ENCODE data around the gene CASQ2.

Gene CASQ2

DNA sequence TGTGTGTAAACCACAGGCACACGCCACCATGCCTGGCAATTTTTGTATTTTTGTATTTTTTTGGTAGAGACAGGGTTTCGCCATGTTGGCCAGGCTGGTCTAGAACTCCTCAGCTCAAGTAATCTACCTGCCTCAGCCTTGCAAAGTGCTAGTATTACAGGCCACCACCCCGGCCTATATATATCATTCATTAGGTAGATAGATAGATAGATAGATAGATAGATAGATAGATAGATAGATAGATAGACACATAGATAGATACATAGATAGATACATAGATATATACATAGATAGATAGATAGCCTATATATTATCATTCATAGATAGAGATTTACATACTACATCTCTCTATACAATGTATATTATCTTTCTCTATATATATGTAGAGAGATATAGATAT lies 80.8 kb downstream of the CASQ2 start:
- no peak for DNase-seq

DNA sequence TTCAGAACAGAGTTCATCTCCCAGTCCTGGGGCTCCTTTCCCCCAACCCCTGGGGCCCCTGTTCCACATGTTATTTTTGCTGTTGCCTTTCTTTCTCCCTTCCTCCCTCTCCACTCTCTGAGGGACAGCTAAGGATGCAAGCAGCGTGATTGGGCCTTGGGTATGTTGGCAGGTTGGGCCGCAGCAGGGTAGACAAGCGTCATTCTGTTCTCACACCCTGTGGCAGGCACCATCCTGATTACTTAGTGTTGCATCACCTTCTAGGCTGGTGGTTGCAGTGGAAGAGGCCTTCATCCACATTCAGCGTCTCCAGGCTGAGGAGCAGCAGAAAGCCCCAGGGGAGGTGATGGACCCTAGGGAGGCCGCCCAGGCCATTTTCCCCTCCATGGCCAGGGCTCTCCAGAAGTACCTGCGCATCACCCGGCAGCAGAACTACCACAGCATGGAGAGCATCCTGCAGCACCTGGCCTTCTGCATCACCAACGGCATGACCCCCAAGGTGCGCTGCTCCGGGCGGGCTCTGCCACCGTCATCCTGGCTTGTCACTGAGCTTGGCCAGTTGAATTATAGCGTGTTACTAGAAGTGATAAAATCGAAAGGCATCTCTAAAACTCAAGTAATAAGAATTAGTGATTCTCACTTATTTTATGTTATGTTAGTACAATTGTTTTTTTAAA lies 83.3 kb downstream of the CASQ2 start:
- no peak for DNase-seq

DNA sequence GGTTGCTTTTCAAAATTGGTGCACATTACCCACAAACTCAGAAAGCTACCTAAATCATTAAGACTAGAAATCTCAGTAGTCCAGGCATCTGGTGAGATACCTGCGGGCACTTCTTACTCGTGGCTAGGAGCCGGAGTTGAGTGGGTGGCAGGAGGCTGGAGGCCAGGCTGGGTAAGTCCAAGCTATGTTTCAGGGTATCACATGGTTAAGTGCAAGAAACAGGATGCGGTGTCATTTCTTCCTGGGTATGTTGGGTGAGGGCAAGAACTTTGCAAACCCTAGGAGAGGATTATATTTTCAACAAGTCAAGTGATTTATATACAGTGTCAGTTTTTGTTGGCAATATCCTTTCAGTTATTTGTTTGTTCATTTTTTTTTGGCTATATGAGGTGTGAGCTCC lies 85.7 kb downstream of the CASQ2 start:
- no peak for DNase-seq

DNA sequence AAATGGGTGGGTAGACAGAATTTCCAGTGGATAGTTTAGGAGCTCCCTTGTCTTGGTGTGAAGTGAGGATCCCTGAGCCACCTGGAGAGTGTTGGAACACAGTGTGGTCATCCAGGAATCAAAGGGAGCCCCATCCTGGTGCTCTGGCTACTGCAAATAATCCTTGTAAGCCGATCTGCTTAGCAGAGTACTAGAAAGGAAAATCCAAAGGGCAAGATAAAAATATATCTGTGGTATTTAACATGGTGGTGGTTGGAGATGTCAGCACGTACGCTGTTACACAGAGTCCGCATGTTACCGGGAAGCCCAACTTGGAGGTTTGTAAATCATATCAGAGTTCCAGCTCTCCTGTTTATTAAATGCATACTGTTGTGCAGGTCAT lies 87.8 kb downstream of the CASQ2 start:
- peak; percentile 32 for DNase-seq

DNA sequence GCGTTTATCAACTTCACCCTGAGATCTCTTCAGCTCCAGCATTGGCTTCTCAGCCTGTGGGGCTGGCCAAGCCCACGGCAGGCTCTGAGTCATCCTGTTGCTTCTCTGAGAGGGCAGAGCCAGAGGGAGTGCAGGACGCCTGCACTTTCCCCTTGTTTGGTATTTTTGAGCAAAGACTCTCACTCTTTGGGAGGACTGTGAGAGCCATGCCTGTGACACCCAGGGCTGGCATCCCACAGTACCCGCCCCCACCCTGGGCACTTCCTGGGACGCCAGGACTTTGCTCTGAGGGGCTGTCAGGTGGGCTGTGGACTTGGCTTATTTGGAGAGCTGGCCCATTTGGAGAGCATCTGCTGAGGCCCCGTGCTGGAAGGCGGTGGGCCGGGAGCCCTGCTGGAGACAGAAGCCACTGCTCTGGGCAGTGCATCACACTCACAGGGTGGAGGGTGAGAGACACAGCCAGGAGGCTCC lies 89.3 kb downstream of the CASQ2 start:
- no peak for DNase-seq

DNA sequence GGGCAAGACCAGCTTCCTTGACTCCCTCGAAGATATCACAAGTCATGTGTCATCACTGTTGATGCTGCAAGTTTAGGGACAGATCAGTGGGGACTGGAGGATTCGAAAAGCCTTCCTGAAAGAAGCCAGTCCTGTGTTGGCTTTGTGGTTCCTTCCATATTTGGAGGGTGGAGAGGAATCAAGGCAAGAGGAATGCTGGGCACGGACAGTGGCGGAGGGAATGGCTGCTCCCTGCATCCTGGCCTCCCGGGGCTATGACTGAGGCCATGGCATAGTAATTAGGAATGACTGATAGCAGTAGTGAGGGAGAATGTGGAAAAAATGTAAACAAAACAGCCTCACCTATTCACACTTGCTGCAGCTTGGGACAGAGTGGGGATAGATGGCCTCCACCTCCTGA lies 90.4 kb downstream of the CASQ2 start:
- no peak for DNase-seq

DNA sequence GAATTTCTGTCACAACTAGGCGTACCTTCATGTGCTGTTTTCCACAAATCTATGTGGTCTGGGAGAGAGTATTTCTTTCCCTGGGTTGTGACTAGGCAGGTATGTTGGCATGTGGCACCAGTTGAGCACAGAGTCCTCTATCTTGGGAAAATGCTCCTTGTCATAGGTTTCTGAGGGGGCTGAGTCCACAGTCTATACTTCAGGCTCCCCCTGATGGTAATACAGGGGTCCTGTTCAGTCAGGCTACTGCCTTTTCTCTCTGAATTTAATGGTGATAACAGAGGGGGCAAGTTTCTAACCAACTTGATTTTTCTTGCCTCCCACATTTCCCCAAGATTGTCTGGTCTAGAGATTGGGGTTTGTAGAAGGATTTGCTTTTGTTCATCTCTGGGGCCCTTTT lies 90.9 kb downstream of the CASQ2 start:
- DNase-seq, result peak; percentile 3

DNA sequence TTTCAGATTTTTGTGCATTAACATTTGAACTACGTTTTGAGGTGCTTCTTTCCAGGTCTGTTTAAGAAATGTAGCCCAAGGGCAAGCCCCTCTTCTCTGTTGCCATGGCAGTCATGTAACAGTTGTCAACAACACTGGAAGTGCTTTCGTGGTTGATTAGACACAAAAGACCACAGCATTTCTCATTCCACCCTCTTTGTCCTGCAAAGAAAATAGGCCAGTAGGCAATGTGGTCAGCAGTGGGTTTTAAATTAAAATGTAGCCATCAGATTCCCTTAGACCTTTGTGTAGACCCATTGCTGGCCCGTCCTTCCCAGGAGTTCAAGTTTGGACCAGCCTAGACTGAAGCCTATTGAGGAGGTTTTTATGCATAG lies 91.3 kb downstream of the CASQ2 start:
- no peak for DNase-seq

DNA sequence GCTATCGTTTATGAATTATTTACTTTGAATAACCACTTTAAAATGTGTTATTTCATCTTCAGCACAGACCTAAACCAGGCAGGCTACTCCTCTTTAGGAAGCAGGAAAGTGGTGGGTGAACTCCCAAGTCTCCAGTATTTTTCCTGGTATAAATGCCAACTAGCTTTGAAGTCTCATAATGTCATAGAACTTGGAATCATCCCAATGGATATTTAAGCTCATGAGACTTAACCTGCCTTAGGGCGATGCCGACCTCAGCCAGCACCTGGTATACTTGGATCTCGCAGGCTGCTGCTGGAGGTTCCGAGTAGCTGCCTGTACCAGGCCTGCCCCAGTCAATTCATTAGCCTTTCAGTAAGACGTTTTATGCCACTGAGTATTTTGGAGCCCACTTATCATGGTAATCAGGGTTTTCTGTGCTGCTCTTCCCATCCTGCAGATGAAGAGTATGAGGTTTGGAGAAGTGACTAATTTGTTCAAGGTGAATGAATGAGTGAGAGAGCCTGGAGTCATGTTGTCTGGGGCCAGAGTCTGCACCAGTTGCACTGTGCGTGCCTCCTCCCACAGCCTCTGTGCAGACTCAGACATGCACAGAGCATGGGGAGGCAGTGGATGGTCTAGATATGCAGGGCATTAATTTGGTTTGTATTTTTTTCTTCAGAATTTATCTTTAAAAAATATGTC lies 91.9 kb downstream of the CASQ2 start:
- no peak for DNase-seq

DNA sequence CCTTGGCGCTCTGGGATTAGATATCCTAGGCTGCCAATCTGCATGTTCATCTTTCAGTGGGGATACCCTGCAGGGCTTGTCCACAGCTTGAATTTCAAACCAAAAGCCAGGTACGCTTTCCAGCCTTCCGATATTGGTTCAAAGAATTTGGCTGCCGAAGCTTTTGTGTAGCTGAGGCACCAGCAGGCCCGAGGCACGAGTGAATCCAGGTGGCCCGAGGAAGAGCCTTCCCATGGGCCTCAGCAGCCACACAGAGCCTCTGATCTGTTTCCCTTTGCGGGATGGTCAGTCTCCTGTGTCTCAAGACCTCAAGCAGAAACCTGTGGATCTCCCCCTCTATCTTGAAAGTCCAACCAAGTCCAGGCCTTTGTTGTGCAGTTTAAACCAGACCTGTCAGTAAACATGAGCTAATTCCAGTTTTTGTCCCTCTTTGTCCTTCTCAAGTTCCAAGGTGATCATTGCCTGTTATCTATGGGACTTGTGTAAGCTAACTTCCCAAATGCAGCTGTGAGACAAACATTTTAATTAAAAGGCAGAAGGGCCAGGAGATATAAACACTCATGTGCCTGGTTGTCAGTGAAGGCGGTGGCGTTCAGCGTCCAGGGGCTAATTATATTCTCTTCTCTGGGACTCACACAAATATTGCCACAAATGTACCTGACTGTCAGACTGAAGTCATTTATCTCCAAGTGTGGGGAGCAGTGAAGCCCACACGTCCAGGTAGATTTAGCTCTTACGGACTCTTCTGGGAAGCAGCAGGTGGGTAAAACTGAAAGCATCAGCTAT lies 96.1 kb downstream of the CASQ2 start:
- no peak for DNase-seq

DNA sequence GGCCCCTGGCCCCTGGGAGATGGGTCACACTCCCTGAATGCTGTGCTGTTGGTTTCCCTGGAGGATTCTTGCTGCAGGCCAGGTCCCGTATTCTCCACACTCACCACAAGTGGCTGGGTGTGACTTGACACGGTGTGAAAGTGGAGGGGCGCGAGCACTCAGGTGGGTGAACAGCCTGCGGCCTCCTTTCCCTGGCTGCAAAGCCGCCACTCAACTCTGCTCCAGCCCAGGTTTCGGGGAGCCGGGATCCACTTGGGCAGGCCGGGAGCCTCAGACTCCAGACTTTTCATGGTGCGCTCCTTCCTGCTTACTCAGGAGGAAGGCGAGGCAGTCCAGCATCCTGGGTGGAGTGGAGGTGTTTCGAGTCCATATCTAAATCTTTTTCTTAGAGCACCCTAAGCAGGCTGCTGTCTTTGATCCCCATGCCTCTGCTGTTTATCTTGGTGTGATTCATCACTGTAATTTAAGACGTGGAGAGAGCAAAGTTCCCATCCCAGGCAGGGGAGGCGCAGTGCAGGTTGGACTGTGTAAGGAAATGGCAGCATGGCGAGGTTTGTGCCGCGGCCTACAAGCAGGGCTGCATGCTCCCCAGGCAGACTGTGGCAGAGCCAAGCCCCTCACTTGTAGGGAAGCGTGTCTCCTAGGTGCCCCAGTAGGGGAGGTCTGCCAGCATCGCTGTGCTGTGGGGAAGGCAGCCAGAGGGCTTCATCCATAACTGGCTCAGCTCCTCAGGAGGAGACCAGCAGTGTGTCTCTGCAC lies 97.2 kb downstream of the CASQ2 start:
- DNase-seq, result no peak

DNA sequence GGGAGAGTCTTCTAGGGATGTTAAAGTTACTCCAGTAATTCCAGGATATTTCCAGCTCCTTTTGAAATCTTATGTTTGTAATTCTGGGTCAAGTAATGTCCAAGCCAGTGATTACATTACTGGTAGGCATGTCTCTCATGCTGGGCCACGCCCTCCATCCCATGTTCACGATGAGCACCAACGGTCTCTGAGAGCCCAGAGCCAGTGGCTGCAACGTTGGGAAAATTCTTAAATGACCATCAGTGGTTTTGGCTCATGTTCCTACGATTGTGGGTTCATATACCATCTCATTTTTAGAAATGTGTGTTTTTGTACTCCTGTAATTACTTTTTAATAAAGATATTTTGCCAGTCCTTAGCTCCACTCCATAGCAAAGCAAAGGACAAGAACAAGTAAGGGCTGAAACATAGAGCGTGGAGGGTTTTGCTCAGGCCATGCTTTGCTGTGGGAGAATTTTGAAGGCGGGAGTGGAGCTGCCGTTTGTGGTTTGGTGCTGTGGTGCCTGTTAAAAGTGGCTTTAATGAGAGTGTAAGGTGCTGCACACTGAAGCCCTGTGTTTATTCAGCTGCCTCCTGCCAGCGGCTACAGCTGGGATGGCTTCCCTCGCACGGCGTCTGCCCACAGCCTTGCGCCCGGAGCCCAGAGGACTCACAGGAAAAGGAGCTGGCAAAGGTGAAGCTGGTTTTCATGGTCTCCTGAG lies 97.9 kb downstream of the CASQ2 start:
- no peak for DNase-seq

DNA sequence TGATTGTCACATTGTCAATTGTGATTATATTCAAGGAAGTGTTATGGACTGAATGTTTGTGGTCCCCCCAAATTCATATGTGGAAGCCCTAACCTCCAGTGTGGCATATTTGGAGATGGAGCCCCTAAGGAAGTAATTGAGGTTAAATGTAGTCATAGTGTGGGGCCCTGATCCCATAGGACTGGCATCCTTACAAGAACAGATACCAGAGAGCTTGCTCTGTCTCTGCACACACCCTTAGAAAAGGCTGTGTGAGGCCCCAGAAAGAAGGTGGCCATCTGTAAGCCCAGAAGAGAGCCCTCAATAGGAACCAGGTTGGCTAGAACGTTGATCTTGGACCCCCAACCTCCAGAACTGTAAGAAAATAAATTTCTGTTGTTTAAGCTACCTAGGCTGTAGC lies 98.6 kb downstream of the CASQ2 start:
- no peak for DNase-seq

DNA sequence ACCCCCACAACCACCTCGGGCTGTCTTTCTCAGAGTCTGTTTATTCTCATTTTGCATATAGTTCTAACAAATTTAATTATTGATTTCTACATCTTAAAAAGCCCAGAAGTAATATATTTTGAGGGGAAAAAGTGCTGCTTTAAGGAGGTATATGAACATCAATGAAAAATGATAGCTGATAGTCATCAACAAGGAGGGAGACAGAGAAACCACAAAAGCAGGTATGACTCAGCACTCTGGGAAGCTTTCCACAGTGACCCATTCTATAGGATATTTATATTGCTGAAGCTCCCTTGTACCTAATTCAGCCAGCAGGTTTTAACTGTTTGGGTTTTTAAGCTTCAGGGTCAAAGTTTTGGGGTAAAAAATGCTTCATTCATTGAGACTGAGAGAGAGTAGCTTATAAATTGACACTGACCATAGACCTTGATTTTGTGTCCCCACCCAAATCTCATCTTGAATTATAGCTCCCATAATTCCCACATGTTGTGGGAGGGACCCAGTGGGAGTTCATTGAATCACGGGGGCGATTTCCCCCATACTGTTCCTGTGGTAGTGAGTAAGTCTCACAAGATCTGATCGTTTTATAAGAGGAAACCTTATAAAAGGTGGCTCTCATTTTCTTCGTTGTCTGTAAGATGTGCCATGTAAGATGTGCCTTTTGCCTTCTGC lies 99.4 kb downstream of the CASQ2 start:
- no peak for DNase-seq

DNA sequence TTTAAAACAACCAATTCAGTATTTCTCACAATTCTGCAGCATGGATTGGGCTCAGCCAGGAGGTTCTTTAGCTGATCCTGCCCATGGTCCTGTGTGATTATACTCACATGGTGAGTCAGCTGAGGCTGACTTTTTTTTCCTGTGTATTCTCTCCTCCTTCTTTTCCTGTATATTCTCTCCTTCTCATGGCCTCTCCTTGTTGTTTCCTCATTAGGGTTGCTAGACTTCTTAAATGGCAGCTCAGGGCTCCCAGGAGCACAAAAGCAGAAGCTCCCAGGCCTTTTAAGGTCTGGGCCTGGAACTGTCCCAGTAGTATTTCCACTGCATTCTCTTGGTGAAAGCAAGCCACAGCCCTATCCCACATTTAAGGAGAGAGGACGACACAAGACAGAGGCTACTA lies 99.9 kb downstream of the CASQ2 start:
- DNase-seq, result no peak

DNA sequence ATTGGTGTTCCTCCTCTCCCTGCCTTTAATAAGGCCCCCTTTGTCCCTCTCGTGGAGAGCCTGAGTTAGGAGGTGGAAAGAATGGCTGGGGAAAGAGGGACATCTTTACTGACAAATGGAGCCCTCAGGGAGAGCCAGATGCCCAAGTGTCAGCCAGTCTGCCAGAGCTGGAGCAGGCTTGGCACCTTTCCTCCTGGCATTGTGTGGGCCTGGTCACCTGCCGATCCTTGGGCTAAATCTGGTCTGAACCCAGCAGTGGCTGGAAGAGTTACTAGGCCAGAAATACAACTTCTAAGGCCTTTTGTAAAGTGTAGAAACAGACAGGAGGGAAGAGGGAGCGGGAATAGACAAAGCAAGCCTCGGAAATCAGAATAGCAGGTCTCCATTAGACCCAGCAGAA lies 101.8 kb downstream of the CASQ2 start:
- no peak for DNase-seq

DNA sequence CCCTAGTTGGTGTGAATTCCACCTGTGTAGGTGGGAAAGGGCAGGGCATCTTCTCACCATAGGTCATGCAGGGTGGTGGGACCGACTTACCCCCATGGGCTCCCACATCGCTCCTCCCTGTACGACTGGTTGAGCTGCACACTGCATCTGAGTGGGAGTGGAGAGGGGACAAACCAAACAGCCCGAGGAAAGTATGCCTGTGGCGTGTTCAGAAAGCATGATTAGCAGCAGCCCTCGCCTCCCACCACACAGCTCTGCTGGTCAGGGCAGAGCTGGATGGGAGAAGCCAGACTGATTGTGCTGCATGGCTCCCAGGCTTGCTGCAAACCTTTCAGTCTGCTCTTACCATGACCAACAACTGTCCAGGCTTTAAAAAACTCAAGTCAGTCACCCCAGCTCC lies 102.3 kb downstream of the CASQ2 start:
- no peak for DNase-seq

DNA sequence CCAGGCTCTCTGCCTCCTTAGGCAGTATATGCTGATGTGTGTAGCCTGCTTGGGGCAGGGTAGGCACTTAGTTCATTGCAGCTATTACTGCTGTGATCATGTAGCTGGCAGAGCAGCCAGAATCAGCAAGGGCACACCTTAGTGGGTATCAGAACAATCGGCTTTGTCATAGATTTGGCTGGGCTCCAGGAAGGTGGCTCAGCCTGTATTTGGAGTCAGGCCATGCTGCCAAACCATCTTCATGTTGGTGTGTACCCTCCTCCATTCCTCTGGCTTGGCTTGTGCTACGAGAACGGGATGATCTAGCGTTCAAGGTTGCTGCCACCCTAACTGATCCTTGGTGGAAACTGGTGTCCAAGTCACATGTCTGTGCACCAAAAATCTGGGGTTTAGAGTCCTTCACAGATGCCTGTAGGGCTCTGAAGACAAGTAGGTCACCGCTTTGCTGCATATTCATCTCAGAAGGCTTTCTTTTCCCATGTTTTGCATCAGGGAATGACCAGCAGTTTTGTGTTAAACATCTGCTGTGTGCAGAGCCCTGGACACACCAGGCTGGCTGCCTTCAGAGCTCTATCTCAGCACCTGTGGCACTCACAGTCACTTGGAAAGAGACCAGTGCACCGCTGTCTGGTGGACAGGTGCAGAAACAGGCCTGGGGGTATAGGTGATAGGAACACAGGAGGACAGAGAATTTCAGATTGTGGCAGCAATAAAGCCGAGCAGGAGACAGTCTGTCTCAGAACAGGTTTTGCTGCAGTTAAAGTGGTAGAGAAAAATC lies 103.0 kb downstream of the CASQ2 start:
- peak; percentile 72 for DNase-seq

DNA sequence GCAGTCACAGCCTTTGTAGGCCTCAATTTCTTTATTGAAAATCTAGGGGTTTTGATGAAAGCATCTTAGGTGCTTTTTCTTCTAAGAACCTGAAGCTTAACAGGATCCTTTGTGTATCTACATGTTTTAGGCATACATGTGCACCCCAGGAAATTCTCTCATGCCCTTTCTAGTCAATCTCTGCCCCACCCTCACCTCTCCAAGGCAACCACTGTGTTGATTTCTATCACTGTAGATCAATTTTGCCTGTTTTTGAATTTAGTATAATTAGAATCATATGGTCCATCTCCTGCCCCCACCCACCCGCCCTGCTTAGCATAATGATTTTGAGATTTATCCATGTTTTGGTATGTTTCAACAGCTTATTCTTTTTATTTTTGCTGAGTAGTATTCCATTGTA lies 107.4 kb downstream of the CASQ2 start:
- DNase-seq, result no peak

DNA sequence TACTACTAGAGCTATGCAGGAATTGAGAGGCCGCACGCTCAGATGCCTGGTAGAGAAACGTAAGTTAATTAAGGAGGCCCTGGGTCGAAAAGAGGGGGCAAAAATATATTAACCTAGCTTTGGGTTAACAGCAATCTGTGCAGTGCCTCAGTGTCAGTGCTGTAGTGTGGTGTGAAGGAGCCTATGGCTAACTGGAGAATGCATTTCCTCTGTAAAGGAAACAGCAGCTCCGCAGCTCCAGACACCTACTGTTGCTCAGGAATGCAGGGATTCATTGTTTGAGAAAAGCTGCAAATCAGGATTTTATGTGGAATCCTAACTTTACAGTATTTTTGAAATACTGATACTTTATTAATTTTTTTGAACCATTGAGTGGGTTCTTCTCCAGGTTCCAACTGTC lies 108.4 kb downstream of the CASQ2 start:
- DNase-seq, result peak; percentile 12

DNA sequence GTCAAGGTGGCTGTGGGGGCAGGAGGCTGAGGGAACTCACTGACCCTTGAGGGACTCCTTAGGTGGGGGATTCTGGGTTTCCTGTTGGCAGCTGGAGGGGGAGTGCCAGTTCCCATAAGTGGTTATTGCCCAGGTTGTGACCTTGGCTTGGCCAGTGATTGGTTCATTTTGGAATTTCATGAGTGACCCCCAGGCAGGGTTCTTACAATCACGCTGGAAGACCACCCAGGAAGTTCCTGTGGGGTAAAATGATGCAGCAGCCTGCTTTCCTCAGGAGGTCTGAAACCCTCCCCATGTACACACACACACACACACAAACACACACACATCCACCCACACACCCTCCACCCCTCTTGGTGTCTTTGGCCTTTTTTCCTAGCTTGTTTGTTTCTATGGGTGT lies 109.9 kb downstream of the CASQ2 start:
- no peak for DNase-seq

All from NCI-H82 (cell line).